ENCODE results near the gene TLR8.
A peak's percentile ranks its signal among the peaks of the same experiment; 100 is the strongest.
"Not testable (repeated sequence)": the region's sequence is repeated elsewhere in the genome, so short reads cannot be mapped to it uniquely, and the experiment has no call there.

TLR8 gene

DNA sequence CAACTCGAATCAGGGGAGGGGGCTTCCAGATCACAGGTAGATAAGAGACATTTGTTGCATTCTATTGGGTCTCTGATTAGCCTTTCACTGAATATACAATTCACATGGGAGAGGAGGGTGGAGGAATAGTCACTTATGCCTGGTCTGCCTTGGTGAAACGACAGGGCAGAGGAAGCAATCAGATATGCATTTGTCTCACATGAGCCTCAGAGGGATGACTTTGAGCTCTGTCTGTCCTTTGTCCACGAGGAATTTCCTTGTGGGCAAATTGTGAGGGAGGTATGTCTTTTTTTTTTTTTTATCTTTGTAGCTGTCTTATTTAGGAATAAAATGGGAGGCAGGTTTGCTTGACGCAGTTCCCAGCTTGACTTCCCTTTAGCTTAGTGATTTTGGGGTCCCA lies 40.0 kb downstream of the TLR8 start:
- DNase-seq (ENCODE audit: low read depth, low spot score) = no peak

DNA sequence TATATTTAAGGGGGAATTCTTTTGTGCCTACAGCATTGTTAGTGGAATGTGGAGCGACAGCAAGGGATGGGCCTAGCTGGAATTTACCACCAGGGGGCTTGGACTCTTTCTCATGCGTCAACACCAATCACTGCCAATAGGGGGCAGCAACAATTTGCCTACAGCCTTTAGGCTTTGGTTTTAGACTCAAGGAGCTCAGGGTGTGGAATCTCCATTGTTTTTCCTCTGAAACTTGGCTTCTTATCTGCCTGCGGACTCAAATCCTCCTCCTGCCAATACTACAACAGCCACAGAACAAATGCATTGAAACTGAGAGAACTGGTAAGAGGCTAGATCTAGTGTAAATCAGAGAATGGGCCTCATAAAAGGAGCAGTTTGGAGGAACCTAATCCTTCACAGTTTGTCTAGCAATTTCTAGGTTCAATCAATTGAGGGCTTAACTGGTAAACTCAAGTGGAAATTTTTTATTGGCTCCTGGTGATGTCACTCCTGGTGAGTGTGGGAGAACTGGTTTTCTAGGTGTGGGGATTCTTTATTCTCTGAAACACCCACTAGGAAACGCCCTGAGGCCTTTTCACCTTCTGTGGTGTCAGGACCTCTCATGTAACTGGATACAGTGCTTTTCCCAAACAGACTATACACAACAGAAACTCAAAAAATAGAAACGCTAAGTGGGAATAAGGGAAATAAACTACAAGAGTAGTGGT lies 40.6 kb downstream of the TLR8 start:
- peak; percentile 64 for DNase-seq (ENCODE audit: low read depth, low spot score)

DNA sequence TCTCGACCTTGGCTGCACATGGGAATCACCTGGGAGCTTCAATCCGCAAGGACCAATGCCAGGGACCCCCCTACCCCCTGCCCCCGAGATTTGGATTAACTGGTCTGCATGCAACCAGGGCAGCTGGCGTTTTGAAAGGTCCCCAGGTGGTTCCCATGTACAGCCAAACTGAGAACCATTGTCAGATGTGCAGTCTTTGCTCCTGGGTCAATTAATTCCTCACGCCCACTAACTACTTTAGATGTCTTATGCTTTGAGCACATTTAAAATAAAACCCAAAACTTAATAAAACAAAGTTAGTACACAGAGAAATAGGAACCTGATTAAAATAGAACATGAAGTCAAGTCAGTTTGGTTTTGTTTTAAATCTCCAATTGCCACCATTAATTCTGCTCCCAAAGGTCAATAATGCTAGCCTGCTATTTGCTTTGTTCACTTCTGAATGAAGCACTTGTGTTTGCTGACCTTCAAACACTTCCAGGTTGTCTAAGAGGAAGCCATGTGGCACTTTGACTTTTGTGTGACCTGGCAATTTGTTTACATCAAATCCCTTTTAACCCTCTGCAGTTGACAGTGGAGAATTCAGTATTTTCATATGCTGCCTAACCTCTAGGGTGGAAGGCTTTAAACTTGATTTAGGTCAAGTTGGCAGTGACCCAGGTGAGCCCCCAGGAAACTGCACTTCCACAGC lies 41.3 kb downstream of the TLR8 start:
- no peak for DNase-seq (ENCODE audit: low read depth, low spot score)

DNA sequence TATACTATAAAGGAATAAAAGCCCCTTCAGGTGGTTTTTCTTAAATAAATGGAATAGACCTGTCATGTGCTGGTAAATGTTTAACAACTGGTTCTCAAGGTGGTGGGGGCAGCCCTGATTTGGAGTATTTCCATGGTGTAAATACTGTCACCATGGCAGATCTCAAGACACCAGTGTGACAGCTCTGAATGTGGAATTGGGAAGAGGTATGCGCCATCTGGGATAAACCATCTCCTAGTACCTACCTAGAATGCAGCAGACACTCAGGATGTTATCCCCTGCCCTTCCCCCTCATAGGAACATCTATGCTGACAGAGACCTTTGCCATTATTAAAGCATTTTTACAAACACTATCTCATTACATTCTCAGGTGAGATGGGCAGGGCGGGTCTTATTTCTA lies 42.1 kb downstream of the TLR8 start:
- no peak for DNase-seq (ENCODE audit: low read depth, low spot score)

DNA sequence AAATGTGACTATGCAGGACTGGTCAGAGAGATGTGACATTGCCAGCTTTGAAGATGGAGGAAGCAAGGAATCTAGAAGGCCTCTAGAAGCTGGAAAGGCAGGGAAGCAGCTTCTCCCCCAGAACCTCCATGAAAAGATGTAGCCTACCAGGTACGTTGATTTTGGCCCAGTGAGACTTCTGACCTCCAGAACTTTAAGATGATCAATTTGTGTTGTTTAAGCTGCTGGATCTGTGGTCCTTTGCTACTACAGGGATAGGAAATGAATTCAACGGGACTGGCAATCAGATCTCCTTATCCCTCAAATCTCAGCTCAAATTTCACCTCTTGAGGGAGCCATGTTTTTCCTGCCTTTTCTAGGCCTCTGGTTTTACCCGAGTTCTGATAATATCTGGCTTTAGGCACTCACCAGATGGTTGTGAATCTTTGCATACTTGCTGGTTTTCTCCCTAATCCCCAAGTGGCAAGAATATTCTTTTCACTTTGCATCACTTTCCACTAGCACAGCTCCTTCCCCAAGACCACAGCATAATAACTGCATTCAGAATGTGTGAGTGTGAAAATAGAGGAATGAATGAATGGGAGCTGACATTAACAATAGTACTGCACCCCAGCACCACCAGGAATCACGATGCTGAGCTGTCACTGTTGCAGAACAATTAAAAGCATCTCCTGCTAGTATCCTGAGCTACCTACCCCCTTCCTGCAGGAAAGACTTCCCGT lies 42.9 kb downstream of the TLR8 start:
- DNase-seq (ENCODE audit: low read depth, low spot score) = no peak

DNA sequence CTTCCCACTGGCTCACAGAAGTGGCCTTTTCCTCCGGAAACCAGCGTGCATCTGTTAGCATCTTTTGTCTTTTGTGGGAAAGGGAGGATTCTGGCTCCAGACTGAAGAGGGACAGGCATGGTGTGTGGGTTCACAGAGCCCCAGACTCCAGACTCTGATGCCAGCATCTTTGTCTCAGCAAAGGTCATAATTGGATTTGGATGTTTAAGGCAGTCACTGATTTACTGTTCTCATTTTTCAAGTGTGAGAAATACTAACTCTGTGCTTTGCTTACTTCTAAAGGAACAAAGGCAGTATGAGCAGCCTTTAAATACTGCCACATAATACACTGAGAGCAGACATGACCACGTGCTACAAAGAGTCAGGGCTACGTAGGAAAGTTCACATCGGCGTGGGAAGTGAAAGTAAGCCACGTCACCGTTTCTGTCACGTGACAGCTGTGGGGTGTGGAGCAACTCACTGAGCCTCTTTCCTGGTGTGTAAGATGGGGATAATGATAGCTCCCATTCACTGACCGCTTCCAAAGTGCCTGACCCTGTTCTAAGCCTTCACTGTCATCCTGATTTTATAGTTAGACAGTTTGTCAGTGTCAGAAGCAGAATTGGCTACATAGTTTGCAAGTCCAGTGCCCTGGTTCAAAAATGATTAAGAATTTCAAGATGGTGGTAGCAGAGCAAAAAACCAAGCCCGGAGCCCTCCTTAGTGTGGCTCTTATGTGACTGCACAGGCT lies 43.7 kb downstream of the TLR8 start:
- DNase-seq (ENCODE audit: low read depth, low spot score) = peak; percentile 70

DNA sequence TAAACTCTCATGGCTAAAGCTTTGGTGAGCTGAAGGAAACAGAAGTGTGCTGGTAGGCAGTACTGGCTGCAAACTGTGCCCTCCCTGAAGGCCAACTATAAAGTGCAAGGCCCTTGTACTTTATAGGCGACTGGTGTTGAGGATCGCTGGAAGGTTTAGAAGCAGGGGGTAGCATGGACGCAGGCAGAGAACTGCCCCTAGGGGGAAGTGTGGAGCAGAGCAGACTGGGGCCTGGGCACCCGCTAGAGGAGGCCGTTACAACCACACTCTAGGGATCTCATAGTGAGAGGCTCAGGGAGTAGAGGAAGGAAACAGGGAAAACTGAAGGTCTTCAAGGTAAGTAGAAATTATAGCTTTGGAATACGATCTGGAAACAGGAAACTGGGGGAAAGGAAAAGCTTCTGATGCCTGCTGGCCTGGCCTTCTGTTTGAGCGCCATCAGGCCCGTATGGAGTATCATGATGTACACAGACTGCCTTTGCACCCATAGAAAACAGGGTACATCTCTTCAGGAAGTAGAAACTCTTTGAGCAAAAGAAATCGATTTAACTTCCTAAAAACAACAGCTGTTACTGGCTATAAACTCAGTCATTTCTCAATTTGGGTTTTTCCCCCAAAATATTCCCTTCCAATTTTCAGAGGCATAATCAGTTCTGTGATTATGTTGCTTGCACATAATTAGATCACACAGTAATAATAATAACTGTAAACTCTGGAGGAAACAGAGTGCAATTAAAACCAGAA lies 44.6 kb downstream of the TLR8 start:
- DNase-seq (ENCODE audit: low read depth, low spot score) = no peak

DNA sequence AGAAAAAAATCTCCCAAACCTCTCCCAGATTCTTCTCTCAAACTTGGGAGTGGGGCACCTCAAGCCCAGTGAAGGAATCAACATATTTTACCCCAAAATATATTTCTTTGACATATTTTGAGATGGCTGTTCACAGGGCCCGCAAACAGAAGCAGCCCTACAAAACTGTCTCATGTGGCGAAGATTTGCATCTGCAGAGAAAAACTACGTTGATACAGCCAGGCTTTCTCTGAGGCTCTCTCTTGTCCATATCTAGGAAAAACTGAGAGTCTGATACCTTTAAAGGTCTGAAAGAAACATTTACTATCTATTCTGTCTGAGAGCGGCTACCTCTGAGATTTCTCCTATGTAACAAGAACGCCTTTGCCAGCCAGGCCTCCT lies 45.2 kb downstream of the TLR8 start:
- DNase-seq (ENCODE audit: low read depth, low spot score) = no peak

DNA sequence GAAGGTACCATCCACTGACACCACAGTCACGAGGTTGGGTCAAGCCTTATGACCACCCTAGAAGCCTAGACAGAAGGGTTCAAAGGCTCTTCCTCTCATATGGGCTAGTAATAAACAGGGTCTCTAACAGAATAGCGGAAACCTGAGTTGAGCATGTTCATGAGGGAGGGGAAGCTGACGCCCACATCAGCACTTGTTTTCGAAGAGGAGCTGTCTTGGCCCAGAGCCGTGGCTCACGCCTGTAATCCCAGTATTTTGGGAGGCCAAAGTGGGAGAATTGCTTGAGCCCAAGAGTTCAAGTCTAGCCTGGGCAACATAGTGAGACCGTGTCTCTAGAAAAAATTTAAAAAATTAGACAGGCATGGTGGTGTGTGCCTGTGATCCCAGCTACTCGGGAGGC lies 47.0 kb downstream of the TLR8 start:
- no peak for DNase-seq (ENCODE audit: low read depth, low spot score)

DNA sequence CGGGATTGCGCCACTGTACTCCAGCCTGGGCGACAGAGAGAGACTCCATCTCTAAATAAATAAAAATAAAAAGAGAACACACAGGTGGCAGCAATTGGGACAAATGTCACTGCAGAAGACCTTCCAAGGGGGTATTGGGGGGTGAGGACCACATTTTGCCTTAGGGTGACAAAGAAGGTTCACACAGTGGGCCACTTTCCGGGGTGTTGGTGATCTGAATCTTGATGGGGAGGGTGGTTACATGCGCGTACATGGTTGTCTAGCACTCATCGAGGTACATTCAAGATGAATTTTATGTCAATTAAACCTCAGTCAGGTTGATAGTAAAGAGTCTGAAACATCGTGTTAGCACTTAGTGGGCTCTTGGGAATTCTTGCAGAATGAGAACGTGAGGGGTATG lies 48.0 kb downstream of the TLR8 start:
- no peak for DNase-seq (ENCODE audit: low read depth, low spot score)

DNA sequence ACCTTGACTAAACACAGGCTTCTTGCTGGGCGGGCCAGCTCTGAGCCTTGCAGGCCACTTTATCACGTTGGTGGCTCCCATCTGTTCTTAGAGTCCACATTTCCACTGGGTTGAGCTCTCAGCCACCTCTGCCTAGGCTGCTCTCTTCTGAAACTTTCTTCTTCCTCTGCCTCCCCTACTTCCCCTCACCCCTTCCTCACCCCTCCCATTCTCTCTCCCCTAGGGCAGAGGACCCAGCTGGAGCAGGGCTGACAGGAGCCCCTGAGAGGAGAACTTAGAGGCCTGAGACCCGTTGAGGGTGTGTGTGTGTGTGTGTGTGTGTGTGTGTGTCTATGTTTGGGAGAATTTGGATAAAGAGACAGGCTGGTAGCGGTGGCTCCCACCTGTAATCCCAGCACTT lies 48.6 kb downstream of the TLR8 start:
- no peak for DNase-seq (ENCODE audit: low read depth, low spot score)

DNA sequence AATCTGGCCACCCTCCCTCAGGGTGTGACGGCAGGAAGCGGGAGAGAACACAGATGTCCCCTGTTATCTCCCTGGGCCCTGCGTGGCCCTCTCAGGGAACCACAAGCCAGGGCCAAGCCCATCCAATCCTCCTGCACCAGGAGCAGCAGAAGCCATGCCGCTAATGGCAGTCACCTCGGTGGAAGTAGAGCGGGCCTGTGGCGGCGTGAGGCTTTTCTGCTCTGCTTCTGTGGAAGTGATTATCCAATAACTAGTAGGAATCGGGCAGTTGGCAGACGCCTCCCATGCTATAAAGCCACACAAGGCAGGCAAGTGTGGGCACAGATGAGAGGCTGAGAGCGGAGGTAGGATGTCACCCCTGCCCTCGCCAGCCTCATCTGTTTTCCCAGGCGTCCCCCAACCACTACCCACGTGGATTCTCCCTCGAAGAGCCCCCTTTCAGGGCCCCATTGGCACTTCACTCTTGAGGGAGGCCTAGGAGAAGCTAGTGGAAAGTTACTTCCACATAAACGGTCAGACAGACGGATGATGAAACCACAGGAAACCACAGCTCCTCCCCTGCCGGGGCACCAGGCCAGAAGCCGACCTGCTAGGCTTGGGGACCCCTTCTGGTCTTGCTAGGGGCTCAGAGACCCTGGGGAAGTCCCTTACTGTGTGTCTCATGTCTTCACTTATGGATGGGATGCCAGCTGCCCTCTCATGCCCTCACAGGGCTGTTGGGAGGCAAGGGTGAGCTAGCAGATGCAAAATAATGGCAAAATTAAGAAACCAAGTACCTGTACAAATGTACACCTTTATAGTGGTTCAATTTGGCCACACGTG lies 49.7 kb downstream of the TLR8 start:
- DNase-seq (ENCODE audit: low read depth, low spot score) = no peak

DNA sequence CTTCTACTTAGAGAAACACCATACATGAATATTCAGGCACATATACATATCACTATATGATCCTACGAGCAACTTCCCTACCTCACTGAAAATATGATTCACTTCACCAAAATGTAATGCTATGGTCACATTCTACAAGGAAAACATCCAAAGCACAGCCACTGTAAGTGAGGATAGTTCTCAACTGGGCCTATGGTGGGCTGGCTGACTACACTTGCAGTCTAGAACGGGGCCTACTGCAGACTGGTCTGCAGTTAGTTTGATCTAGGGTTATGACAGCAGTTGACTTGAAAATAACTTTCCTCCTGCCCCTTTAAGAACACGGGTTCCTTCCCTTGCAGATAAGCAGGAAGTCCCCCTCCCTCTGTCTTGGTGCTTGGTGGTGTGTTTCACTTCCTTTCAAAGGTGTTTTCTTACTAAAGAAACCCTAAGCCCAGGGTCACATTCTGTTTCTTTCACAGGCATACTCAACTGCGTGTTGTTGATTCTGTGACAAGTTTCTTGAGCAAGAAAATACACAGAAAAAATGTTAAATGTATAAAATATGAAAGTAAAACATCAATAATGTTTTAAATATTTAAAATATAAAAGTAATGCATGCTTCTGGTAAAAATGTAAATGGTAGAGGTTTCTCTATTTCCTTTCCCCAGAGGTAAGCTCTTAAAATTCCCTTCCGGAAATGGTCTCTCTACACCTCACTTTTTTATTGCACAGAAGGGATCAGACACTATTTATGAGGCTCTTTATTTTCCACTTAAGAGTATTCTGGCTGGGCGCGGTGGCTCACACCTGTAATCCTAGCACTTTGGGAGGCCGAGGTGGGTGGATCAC lies 50.5 kb downstream of the TLR8 start:
- peak; percentile 47 for DNase-seq (ENCODE audit: low read depth, low spot score)

DNA sequence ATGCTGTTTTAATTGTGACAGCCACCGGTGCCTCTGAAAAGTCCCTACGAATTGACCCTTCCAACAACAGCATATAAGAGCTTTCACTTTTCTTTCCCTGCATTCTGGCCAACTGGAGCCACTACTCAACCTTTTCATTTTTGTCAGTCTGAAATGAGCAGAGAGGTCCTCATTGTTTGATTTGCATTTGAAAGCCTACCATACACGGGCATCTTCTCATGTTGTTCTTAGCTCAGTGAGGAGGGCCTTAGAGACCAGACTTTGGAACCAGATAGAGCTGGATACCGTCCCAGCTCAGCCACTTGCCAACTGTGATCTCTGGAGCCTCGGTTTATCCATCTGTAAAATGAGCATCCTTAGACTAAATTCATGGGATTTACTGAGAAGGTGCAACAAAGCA lies 51.6 kb downstream of the TLR8 start:
- no peak for DNase-seq (ENCODE audit: low read depth, low spot score)

DNA sequence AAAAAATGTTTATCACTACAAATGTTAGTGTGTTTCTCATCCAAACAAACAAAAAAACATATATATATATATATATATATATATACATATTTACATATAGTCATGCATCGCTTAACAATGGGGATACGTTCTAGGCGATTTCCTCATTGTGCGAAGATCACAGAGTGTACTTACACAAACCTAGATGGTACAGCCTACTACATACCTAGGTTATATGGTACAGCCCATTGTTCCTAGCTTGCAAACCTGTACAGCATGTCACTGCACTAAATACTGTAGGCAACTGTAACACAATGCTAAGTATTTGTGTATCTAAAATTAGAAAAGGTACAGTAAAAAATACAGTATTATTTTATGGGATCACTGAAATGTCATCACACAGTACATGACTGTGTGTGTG lies 52.0 kb downstream of the TLR8 start:
- DNase-seq (ENCODE audit: low read depth, low spot score) = no peak

DNA sequence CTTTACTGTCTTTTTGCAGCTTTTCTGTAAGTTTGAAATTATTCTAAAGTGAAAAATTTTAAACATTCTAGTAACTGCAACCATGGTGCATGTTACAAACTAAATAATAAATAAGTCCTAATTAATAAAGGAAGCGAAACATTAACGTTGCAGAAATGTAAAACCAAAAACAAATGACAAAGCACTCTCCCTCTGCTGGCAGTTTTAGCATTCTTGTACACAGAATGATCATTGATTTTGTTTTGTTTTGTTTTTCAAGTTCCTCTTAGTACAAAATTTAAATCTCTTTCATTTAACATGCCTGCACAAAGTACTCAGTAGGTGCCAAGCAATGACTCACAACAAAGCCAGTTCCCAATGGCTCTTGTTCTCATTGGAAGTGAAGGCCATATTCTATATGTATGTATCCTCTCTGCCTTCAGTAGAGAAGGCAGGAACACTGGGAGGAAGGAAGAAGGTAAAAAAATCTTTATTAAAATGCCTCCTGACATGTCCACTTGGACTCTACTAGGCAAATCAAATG lies 54.8 kb downstream of the TLR8 start:
- no peak for DNase-seq (ENCODE audit: low read depth, low spot score)

DNA sequence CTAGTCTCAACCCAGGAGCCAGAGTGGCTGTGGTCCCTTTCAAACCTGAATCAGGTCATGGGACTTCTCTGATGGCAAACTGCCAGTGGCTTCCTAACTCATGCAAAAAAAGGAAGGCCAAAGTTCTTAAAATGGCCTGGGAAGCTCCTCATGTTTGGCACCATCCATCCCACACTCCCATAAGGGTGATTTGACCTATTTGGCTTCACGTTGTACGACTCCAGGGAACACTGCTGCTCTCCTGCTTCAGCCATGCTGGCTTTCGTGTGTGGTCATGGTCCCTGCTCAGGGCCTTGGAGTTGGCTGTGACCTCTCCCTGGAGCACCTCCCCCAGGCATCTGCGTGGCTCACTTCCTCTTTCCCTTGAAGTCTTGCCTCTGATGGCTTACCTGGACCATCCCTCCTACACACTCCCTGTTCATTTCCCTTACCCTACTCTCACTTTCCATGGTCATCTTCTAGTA lies 55.7 kb downstream of the TLR8 start:
- no peak for DNase-seq (ENCODE audit: low read depth, low spot score)

DNA sequence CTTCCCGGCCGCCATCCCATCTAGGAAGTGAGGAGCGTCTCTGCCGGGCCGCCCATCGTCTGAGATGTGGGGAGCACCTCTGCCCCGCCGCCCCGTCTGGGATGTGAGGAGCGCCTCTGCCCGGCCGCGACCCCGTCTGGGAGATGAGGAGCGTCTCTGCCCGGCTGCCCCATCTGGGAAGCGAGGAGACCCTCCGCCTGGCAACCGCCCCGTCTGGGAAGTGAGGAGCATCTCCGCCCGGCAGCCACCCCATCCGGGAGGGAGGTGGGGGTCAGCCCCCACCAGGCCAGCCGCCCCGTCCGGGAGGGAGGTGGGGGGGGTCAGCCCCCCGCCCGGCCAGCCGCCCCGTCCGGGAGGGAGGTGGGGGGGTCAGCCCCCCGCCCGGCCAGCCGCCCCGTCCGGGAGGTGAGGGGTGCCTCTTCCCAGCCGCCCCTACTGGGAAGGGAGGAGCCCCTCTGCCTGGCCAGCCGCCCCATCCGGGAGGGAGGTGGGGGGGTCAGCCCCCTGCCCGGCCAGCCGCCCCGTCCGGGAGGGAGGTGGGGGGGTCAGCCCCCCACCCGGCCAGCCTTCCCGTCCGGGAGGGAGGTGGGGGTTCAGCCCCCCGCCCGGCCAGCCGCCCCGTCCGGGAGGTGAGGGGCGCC lies 56.9 kb downstream of the TLR8 start:
- not testable (repeated sequence) for DNase-seq (ENCODE audit: low read depth, low spot score)

Measured in activated CD4-positive, CD25-positive, alpha-beta regulatory T cell treated with anti-CD3 and anti-CD28 coated beads, Interleukin-2, amount 50 U/mL, for 16 hours (primary cell).